IPS-20b (cell line): ENCODE measurements around the gene TGFB2.

ENCODE experiments used
- H3K27ac ChIP-seq: one replicate; pipeline ENCODE4 v1.5.1; 2013; ENCODE audit warnings: low read length
- H3K27me3 ChIP-seq: 2 replicates; pipeline ENCODE4 v1.6.1; 2013; ENCODE audit warnings: mild to moderate bottlenecking, low read length, inconsistent platforms; ENCODE audit not compliant: insufficient read depth
- H3K36me3 ChIP-seq: 2 replicates; pipeline ENCODE4 v1.6.1; 2013; ENCODE audit warnings: low read depth, mild to moderate bottlenecking, inconsistent platforms, low read length, moderate library complexity; ENCODE audit not compliant: insufficient read depth
- H3K4me1 ChIP-seq: 2 replicates; pipeline ENCODE4 v1.6.1; 2013; ENCODE audit warnings: mild to moderate bottlenecking, control low read depth, inconsistent platforms, low read length, moderate library complexity; ENCODE audit not compliant: insufficient read depth
- H3K4me3 ChIP-seq: 2 replicates; pipeline ENCODE4 v1.5.1; 2013; ENCODE audit warnings: mild to moderate bottlenecking, low read length, inconsistent platforms
- H3K9ac ChIP-seq: 2 replicates; pipeline ENCODE4 v1.6.1; 2013; ENCODE audit warnings: low read depth, mild to moderate bottlenecking, inconsistent platforms, low read length, moderate library complexity
- H3K9me3 ChIP-seq: 2 replicates; pipeline ENCODE4 v1.6.1; 2013; ENCODE audit warnings: mild to moderate bottlenecking, low read depth, low read length, inconsistent platforms; ENCODE audit not compliant: insufficient read depth

Gene TGFB2

GRCh38 chr1:218414060-218414728, 69.1 kb downstream of the TGFB2 start:
- H3K4me1 ChIP-seq: no peaks in the 10 kb centered on the region
- no peaks in the 10 kb centered on the region for H3K36me3 ChIP-seq
- H3K27me3 ChIP-seq: no peaks in the 10 kb centered on the region
- peaks cover 5% of the 10 kb centered on the region; the same call in 1 of the 2 replicates for H3K9me3 ChIP-seq
- no peak overlapping the region for H3K9ac ChIP-seq
- no peak overlapping the region for H3K4me3 ChIP-seq
- H3K27ac ChIP-seq: no peak overlapping the region

GRCh38 chr1:218415726-218416125, 70.6 kb downstream of the TGFB2 start:
- Histone ChIP-seq H3K9ac (no peak overlapping the region), H3K4me3 (no peak overlapping the region), H3K4me1 (no peaks in the 10 kb centered on the region), H3K9me3 (peaks cover 5% of the 10 kb centered on the region; the same call in 1 of the 2 replicates), H3K27ac (no peak overlapping the region), H3K27me3 (no peaks in the 10 kb centered on the region), H3K36me3 (no peaks in the 10 kb centered on the region)

GRCh38 chr1:218421531-218421930, 76.4 kb downstream of the TGFB2 start:
- H3K27ac ChIP-seq: no peak overlapping the region
- no peak overlapping the region for H3K9ac ChIP-seq

GRCh38 chr1:218424502-218424901, 79.4 kb downstream of the TGFB2 start:
- Histone ChIP-seq H3K4me3 (no peak overlapping the region), H3K27me3 (no peaks in the 10 kb centered on the region), H3K36me3 (no peaks in the 10 kb centered on the region), H3K4me1 (no peaks in the 10 kb centered on the region), H3K27ac (no peak overlapping the region), H3K9ac (no peak overlapping the region), H3K9me3 (no peaks in the 10 kb centered on the region)

More at GRCh38 chr1:218421531-218421930, 76.4 kb downstream of the TGFB2 start:
- no peaks in the 10 kb centered on the region for H3K36me3 ChIP-seq
- no peak overlapping the region for H3K4me3 ChIP-seq
- H3K9me3 ChIP-seq: peaks cover 5% of the 10 kb centered on the region; the same call in 1 of the 2 replicates
- H3K27me3 ChIP-seq: no peaks in the 10 kb centered on the region
- no peaks in the 10 kb centered on the region for H3K4me1 ChIP-seq

GRCh38 chr1:218425647-218426342, 80.7 kb downstream of the TGFB2 start:
- H3K27ac ChIP-seq: no peak overlapping the region
- H3K4me3 ChIP-seq: no peak overlapping the region
- no peaks in the 10 kb centered on the region for H3K4me1 ChIP-seq
- H3K36me3 ChIP-seq: no peaks in the 10 kb centered on the region
- H3K9me3 ChIP-seq: no peaks in the 10 kb centered on the region
- no peaks in the 10 kb centered on the region for H3K27me3 ChIP-seq
- H3K9ac ChIP-seq: no peak overlapping the region

GRCh38 chr1:218426343-218426657, 81.2 kb downstream of the TGFB2 start:
- no peaks in the 10 kb centered on the region for H3K9me3 ChIP-seq
- no peaks in the 10 kb centered on the region for H3K4me1 ChIP-seq
- H3K9ac ChIP-seq: no peak overlapping the region
- H3K27me3 ChIP-seq: no peaks in the 10 kb centered on the region
- H3K27ac ChIP-seq: no peak overlapping the region
- no peaks in the 10 kb centered on the region for H3K36me3 ChIP-seq
- H3K4me3 ChIP-seq: no peak overlapping the region

GRCh38 chr1:218429301-218429700, 84.2 kb downstream of the TGFB2 start:
- no peaks in the 10 kb centered on the region for H3K9me3 ChIP-seq
- no peaks in the 10 kb centered on the region for H3K27me3 ChIP-seq

GRCh38 chr1:218430346-218430745, 85.2 kb downstream of the TGFB2 start:
- Histone ChIP-seq H3K27ac (no peak overlapping the region), H3K4me3 (no peak overlapping the region), H3K4me1 (no peaks in the 10 kb centered on the region), H3K36me3 (no peaks in the 10 kb centered on the region), H3K27me3 (no peaks in the 10 kb centered on the region), H3K9me3 (no peaks in the 10 kb centered on the region), H3K9ac (no peak overlapping the region)

More at GRCh38 chr1:218429301-218429700, 84.2 kb downstream of the TGFB2 start:
- Histone ChIP-seq H3K36me3 (no peaks in the 10 kb centered on the region), H3K9ac (no peak overlapping the region), H3K27ac (no peak overlapping the region), H3K4me1 (no peaks in the 10 kb centered on the region), H3K4me3 (no peak overlapping the region)

GRCh38 chr1:218430822-218431221, 85.7 kb downstream of the TGFB2 start:
- no peak overlapping the region for H3K9ac ChIP-seq
- H3K36me3 ChIP-seq: no peaks in the 10 kb centered on the region
- no peak overlapping the region for H3K4me3 ChIP-seq
- no peaks in the 10 kb centered on the region for H3K4me1 ChIP-seq
- H3K27me3 ChIP-seq: no peaks in the 10 kb centered on the region
- H3K27ac ChIP-seq: no peak overlapping the region
- no peaks in the 10 kb centered on the region for H3K9me3 ChIP-seq

GRCh38 chr1:218431476-218431875, 86.3 kb downstream of the TGFB2 start:
- Histone ChIP-seq H3K27me3 (no peaks in the 10 kb centered on the region), H3K4me3 (no peak overlapping the region), H3K27ac (no peak overlapping the region), H3K4me1 (no peaks in the 10 kb centered on the region), H3K36me3 (no peaks in the 10 kb centered on the region), H3K9me3 (no peaks in the 10 kb centered on the region), H3K9ac (no peak overlapping the region)

GRCh38 chr1:218433744-218434143, 88.6 kb downstream of the TGFB2 start:
- H3K27me3 ChIP-seq: no peaks in the 10 kb centered on the region
- H3K36me3 ChIP-seq: no peaks in the 10 kb centered on the region
- H3K27ac ChIP-seq: no peak overlapping the region
- H3K4me3 ChIP-seq: no peak overlapping the region
- no peak overlapping the region for H3K9ac ChIP-seq
- no peaks in the 10 kb centered on the region for H3K9me3 ChIP-seq
- H3K4me1 ChIP-seq: no peaks in the 10 kb centered on the region

GRCh38 chr1:218435528-218435927, 90.4 kb downstream of the TGFB2 start:
- no peak overlapping the region for H3K9ac ChIP-seq

More at GRCh38 chr1:218435528-218435927, 90.4 kb downstream of the TGFB2 start:
- Histone ChIP-seq H3K36me3 (no peaks in the 10 kb centered on the region), H3K4me3 (no peak overlapping the region), H3K9me3 (no peaks in the 10 kb centered on the region), H3K4me1 (no peaks in the 10 kb centered on the region), H3K27ac (no peak overlapping the region), H3K27me3 (no peaks in the 10 kb centered on the region)
